ENCODE data around the gene KRTAP5-3.

KRTAP5-3 gene

DNA sequence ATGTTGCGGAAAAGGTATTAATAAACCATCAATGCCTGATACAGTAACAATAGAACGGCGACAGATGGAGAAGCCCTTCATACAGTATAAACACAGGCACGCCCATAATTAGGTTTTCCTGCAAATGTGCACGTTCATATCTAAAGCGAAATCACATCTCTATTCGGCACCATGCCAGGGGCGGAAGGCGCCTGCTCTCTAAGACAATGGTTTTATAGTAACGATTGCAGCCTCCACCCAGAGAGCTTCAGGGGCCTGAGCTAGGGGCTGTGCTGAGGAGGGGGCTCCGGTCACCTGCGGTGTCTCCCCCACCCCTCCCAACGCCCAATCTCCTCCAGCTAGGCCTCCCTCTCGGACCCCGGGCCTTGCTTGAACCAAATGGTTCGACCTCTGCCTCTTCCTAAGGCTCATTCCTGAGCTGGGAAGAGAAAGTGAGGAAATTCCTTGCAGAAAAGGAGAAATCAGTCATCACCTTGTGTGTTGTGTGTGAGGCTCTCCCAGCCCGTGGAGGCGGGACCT lies 30.9 kb upstream of the KRTAP5-3 start:
- no peak overlapping the region for H4K8ac ChIP-seq (ENCODE audit: low read length)
- H3K14ac ChIP-seq (ENCODE audit: low read length in 2 of 2), result no peak overlapping the region
- no peak overlapping the region for H3K4me2 ChIP-seq (ENCODE audit: low read length, poor library complexity, severe bottlenecking)
- H3K79me1 ChIP-seq (replicated peaks; ENCODE audit: low read length, poor library complexity, severe bottlenecking), result no peaks in the 10 kb centered on the region
- H3K4ac ChIP-seq (ENCODE audit: low read depth in 1 of 2, low read length in 2 of 2), result no peak overlapping the region
- H4K91ac ChIP-seq (ENCODE audit: low read length), result no peak overlapping the region
- DNase-seq, result no peak
- no peak overlapping the region for H2BK12ac ChIP-seq (ENCODE audit: low read length in 2 of 2)
- no peak overlapping the region for H3K23ac ChIP-seq (ENCODE audit: low read length in 2 of 2)
- 84% methylated on average over 16 of the region's 18 CpGs for WGBS
- H3K27me3 ChIP-seq (ENCODE audit: control insufficient read depth in 1 of 2, insufficient read depth in 1 of 2, low read length in 2 of 2), result peaks cover 38 to 72% of the 10 kb centered on the region in 2 experiments
- H2BK15ac ChIP-seq (ENCODE audit: low read depth, poor library complexity, severe bottlenecking), result no peak overlapping the region
- H3K18ac ChIP-seq (ENCODE audit: low read depth in 1 of 2, low read length in 2 of 2), result no peak overlapping the region
- H3K36me3 ChIP-seq (ENCODE audit: control insufficient read depth in 1 of 2, insufficient read depth in 2 of 2, low read depth in 1 of 2, low read length in 2 of 2), result peaks cover 0 to 2% of the 10 kb centered on the region in 2 experiments
- H2BK120ac ChIP-seq (ENCODE audit: low read depth, low read length), result no peak overlapping the region
- H3K4me3 ChIP-seq (ENCODE audit: insufficient read depth in 1 of 2, low read depth in 1 of 2, low read length in 2 of 2), result no peak overlapping the region
- H2AFZ ChIP-seq (ENCODE audit: low read depth, low read length), result no peak overlapping the region
- no peak overlapping the region for H2BK5ac ChIP-seq (ENCODE audit: low read depth, low read length, poor library complexity, severe bottlenecking)
- H3K9me3 ChIP-seq (ENCODE audit: control insufficient read depth, low read length), result no peaks in the 10 kb centered on the region
- no peaks in the 10 kb centered on the region for H3K4me1 ChIP-seq (ENCODE audit: control insufficient read depth, insufficient read depth, low read depth, low read length)
- no peak overlapping the region for H2AK5ac ChIP-seq (ENCODE audit: low read length, severe bottlenecking)
- no peak overlapping the region for H3K27ac ChIP-seq (ENCODE audit: low read length, poor library complexity, severe bottlenecking)
- H3K9ac ChIP-seq (ENCODE audit: low read length), result no peak overlapping the region

DNA sequence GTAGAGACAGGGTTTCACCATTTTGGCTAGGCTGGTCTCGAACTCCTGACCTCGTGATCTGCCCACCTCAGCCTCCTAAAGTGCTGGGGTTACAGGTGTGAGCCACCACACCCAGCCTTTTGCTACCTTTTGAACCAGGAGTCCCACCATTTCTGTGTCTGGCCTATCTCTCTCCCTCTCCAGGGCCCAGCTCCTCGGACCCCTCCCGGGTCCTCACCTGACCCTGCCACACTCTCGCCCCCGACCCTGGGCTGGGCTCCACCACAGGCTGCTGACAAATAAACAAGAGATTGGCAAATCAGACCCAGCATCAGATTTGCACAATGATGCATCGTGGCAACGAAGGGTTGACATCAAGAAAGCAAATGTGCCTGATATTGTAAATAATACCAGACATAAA lies 30.1 kb upstream of the KRTAP5-3 start:
- Histone ChIP-seq H3K14ac (ENCODE audit: low read length in 2 of 2) (no peak overlapping the region), H4K8ac (ENCODE audit: low read length) (no peak overlapping the region), H3K4me1 (ENCODE audit: control insufficient read depth, insufficient read depth, low read depth, low read length) (no peaks in the 10 kb centered on the region), H3K4ac (ENCODE audit: low read depth in 1 of 2, low read length in 2 of 2) (no peak overlapping the region), H2BK5ac (ENCODE audit: low read depth, low read length, poor library complexity, severe bottlenecking) (no peak overlapping the region), H3K9ac (ENCODE audit: low read length) (no peak overlapping the region), H3K79me1 (replicated peaks; ENCODE audit: low read length, poor library complexity, severe bottlenecking) (no peaks in the 10 kb centered on the region), H2BK120ac (ENCODE audit: low read depth, low read length) (no peak overlapping the region), H2AFZ (ENCODE audit: low read depth, low read length) (no peak overlapping the region), H3K4me2 (ENCODE audit: low read length, poor library complexity, severe bottlenecking) (no peak overlapping the region), H2BK12ac (ENCODE audit: low read length in 2 of 2) (no peak overlapping the region), H3K27ac (ENCODE audit: low read length, poor library complexity, severe bottlenecking) (no peak overlapping the region), H3K23ac (ENCODE audit: low read length in 2 of 2) (no peak overlapping the region), H3K36me3 (ENCODE audit: control insufficient read depth in 1 of 2, insufficient read depth in 2 of 2, low read depth in 1 of 2, low read length in 2 of 2) (peaks cover 0 to 2% of the 10 kb centered on the region in 2 experiments), H3K18ac (ENCODE audit: low read depth in 1 of 2, low read length in 2 of 2) (no peak overlapping the region), H3K27me3 (ENCODE audit: control insufficient read depth in 1 of 2, insufficient read depth in 1 of 2, low read length in 2 of 2) (peaks cover 42 to 77% of the 10 kb centered on the region in 2 experiments), H3K9me3 (ENCODE audit: control insufficient read depth, low read length) (no peaks in the 10 kb centered on the region), H3K4me3 (ENCODE audit: insufficient read depth in 1 of 2, low read depth in 1 of 2, low read length in 2 of 2) (no peak overlapping the region), H2AK5ac (ENCODE audit: low read length, severe bottlenecking) (no peak overlapping the region), H2BK15ac (ENCODE audit: low read depth, poor library complexity, severe bottlenecking) (no peak overlapping the region), H4K91ac (ENCODE audit: low read length) (no peak overlapping the region)
- 76% methylated on average over 8 of the region's 8 CpGs for WGBS
- DNase-seq, result no peak

DNA sequence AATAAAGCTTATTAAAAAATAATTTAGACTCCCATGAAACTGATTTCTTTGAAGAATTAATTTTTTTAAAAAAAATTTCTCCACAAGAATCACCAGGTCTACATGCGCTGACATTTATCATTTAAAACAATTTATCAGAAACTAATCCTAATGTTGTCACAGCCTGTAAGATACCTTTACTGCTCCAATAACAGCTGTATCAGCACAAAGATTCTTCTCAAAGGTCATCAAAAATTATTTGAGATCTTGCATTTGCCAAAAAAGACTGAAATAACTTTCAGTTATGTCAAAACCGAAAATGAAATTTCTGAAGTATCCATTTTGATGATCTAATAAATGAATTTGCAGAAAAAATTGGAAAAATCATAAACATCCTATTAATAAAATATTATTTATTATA lies 29.4 kb upstream of the KRTAP5-3 start:
- Histone ChIP-seq H3K36me3 (ENCODE audit: control insufficient read depth in 1 of 2, insufficient read depth in 2 of 2, low read depth in 1 of 2, low read length in 2 of 2) (peaks cover 0 to 2% of the 10 kb centered on the region in 2 experiments), H3K18ac (ENCODE audit: low read depth in 1 of 2, low read length in 2 of 2) (no peak overlapping the region), H2AK5ac (ENCODE audit: low read length, severe bottlenecking) (no peak overlapping the region), H3K4me3 (ENCODE audit: insufficient read depth in 1 of 2, low read depth in 1 of 2, low read length in 2 of 2) (no peak overlapping the region), H2AFZ (ENCODE audit: low read depth, low read length) (no peak overlapping the region), H3K4ac (ENCODE audit: low read depth in 1 of 2, low read length in 2 of 2) (no peak overlapping the region), H2BK5ac (ENCODE audit: low read depth, low read length, poor library complexity, severe bottlenecking) (no peak overlapping the region), H2BK15ac (ENCODE audit: low read depth, poor library complexity, severe bottlenecking) (no peak overlapping the region), H4K91ac (ENCODE audit: low read length) (no peak overlapping the region), H3K27me3 (ENCODE audit: control insufficient read depth in 1 of 2, insufficient read depth in 1 of 2, low read length in 2 of 2) (peaks cover 36 to 76% of the 10 kb centered on the region in 2 experiments), H3K23ac (ENCODE audit: low read length in 2 of 2) (no peak overlapping the region), H2BK120ac (ENCODE audit: low read depth, low read length) (no peak overlapping the region), H2BK12ac (ENCODE audit: low read length in 2 of 2) (no peak overlapping the region), H4K8ac (ENCODE audit: low read length) (no peak overlapping the region), H3K14ac (ENCODE audit: low read length in 2 of 2) (no peak overlapping the region), H3K27ac (ENCODE audit: low read length, poor library complexity, severe bottlenecking) (no peak overlapping the region), H3K9me3 (ENCODE audit: control insufficient read depth, low read length) (no peaks in the 10 kb centered on the region), H3K79me1 (replicated peaks; ENCODE audit: low read length, poor library complexity, severe bottlenecking) (no peaks in the 10 kb centered on the region), H3K4me1 (ENCODE audit: control insufficient read depth, insufficient read depth, low read depth, low read length) (no peaks in the 10 kb centered on the region), H3K9ac (ENCODE audit: low read length) (no peak overlapping the region), H3K4me2 (ENCODE audit: low read length, poor library complexity, severe bottlenecking) (no peak overlapping the region)
- 96% methylated on average over 1 of the region's 2 CpGs for WGBS
- no peak for DNase-seq

DNA sequence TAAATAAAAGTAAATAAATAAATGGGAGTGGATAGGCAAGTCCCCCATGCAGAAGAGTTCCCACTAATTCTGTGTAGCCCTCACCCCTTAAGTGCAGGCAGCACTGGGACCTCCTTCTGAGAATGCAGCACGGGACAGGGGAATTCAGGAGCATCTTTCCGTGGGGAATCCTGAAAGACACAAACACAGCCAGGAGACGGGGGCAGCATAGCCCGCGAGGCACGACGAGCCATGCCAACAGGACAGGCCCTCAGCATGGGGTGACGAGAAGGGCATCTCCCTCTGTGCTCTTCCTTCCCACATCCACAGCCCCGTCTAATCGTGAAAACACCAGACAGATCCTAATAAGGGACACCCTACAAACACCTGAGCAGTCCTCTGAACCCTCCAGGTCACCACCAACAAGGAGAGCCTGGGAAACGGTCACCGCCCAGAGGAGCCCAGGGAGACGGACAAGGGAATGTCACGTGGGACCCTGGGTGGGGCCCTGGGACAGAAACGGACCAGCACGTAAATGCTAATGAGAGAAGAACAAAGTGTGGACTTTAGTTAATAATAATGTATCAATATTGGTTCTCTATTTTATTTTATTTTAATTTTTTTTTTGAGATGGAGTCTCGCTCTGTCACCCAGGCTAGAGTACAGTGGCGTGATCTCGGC lies 28.2 kb upstream of the KRTAP5-3 start:
- no peak overlapping the region for H2AFZ ChIP-seq (ENCODE audit: low read depth, low read length)

More for the DNA sequence above, 28.2 kb upstream of the KRTAP5-3 start:
- no peak overlapping the region for H3K4me2 ChIP-seq (ENCODE audit: low read length, poor library complexity, severe bottlenecking)
- no peaks in the 10 kb centered on the region for H3K9me3 ChIP-seq (ENCODE audit: control insufficient read depth, low read length)
- H3K27ac ChIP-seq (ENCODE audit: low read length, poor library complexity, severe bottlenecking), result no peak overlapping the region
- H3K36me3 ChIP-seq (ENCODE audit: control insufficient read depth in 1 of 2, insufficient read depth in 2 of 2, low read depth in 1 of 2, low read length in 2 of 2), result no peaks in the 10 kb centered on the region
- no peaks in the 10 kb centered on the region for H3K79me1 ChIP-seq (replicated peaks; ENCODE audit: low read length, poor library complexity, severe bottlenecking)
- WGBS, result 90% methylated on average over 17 of the region's 19 CpGs
- no peaks in the 10 kb centered on the region for H3K4me1 ChIP-seq (ENCODE audit: control insufficient read depth, insufficient read depth, low read depth, low read length)
- no peak overlapping the region for H3K18ac ChIP-seq (ENCODE audit: low read depth in 1 of 2, low read length in 2 of 2)
- no peak for DNase-seq
- H2BK5ac ChIP-seq (ENCODE audit: low read depth, low read length, poor library complexity, severe bottlenecking), result no peak overlapping the region
- no peak overlapping the region for H4K8ac ChIP-seq (ENCODE audit: low read length)
- no peak overlapping the region for H3K4ac ChIP-seq (ENCODE audit: low read depth in 1 of 2, low read length in 2 of 2)
- H3K4me3 ChIP-seq (ENCODE audit: insufficient read depth in 1 of 2, low read depth in 1 of 2, low read length in 2 of 2), result no peak overlapping the region
- no peak overlapping the region for H2BK120ac ChIP-seq (ENCODE audit: low read depth, low read length)
- H3K27me3 ChIP-seq (ENCODE audit: control insufficient read depth in 1 of 2, insufficient read depth in 1 of 2, low read length in 2 of 2), result peaks cover 42 to 83% of the 10 kb centered on the region in 2 experiments
- H2BK15ac ChIP-seq (ENCODE audit: low read depth, poor library complexity, severe bottlenecking), result no peak overlapping the region
- no peak overlapping the region for H3K9ac ChIP-seq (ENCODE audit: low read length)
- no peak overlapping the region for H2AK5ac ChIP-seq (ENCODE audit: low read length, severe bottlenecking)
- H3K14ac ChIP-seq (ENCODE audit: low read length in 2 of 2), result no peak overlapping the region
- H3K23ac ChIP-seq (ENCODE audit: low read length in 2 of 2), result no peak overlapping the region
- H2BK12ac ChIP-seq (ENCODE audit: low read length in 2 of 2), result no peak overlapping the region
- no peak overlapping the region for H4K91ac ChIP-seq (ENCODE audit: low read length)
